Endothelial cell of umbilical vein (primary cell): ENCODE results near the gene JMJD6. TPM values are rescaled to one million over a fixed set of nuclear protein-coding genes. Genes with fewer than 3 reads are reported as not detected.
A peak's percentile ranks its signal among the peaks of the same experiment; 100 is the strongest.
"Not testable (repeated sequence)": the region's sequence is repeated elsewhere in the genome, so short reads cannot be mapped to it uniquely, and the experiment has no call there.

ENCODE experiments used
- BruUV-seq: library from RNA; stranded (reverse); fragments of 400-500 nt; replicated peaks from 2 replicates; lab custom pipeline; 2021; lab: Mats Ljungman, UMichigan
- CTCF ChIA-PET: fragments of 300-600, 350-600 bp; sonication (Branson Sonifier 250); formaldehyde crosslinking; loops from one replicate; lab custom pipeline; 2021; ENCODE audit warnings: antibody characterized with exemption, inconsistent platforms; lab: Charles Lee
- POLR2A ChIA-PET: fragments of 300-600, 350-600 bp; sonication (Branson Sonifier 250); formaldehyde crosslinking; loops from one replicate; lab custom pipeline; 2021; ENCODE audit warnings: antibody characterized with exemption, inconsistent platforms; lab: Charles Lee
- DNase-seq: peaks from one replicate; pipeline ENCODE4 v3.0.0-alpha.2; 2011; ENCODE audit warnings: low read depth, low spot score
- FAIRE-seq: peaks from 2 replicates; lab custom pipeline; 2011; peaks lifted over from hg19 to GRCh38; lab: Jason Lieb, UNC
- H2AFZ ChIP-seq: 2 replicates; pipeline ENCODE4 v1.6.0; 2012; ENCODE audit warnings: low read depth, low read length, control low read depth, inconsistent platforms
- H3K27ac ChIP-seq: 2 replicates; pipeline ENCODE4 v1.5.1; 2011; ENCODE audit warnings: low read depth, mild to moderate bottlenecking, control low read depth, low read length, moderate library complexity; ENCODE audit not compliant: insufficient read depth
- H3K27me3 ChIP-seq, 2 experiments: 2 replicates each; pipeline versions ENCODE4 v1.6.0 to v1.6.1; 2011; ENCODE audit warnings: low read length in 2 of 2, mixed read lengths in 1 of 2; ENCODE audit not compliant: control insufficient read depth in 2 of 2, insufficient read depth in 2 of 2
- H3K36me3 ChIP-seq, 2 experiments: 2 replicates in 1 of 2; 3 replicates in 1 of 2; pipeline ENCODE4 v1.5.1; 2011; ENCODE audit warnings: low read length in 2 of 2, mild to moderate bottlenecking in 1 of 2, moderate library complexity in 1 of 2; ENCODE audit not compliant: control insufficient read depth in 2 of 2, insufficient read depth in 2 of 2; ENCODE audit errors: extremely low read depth in 1 of 2
- H3K4me1 ChIP-seq: 3 replicates; pipeline ENCODE4 v1.5.1; 2011; ENCODE audit warnings: mild to moderate bottlenecking, low read length; ENCODE audit not compliant: control insufficient read depth, insufficient read depth; ENCODE audit errors: extremely low read depth
- H3K4me2 ChIP-seq: 2 replicates; pipeline ENCODE4 v1.6.1; 2011; ENCODE audit warnings: low read length, control low read depth, mixed read lengths; ENCODE audit not compliant: insufficient read depth
- H3K4me3 ChIP-seq, 3 experiments: fragments of 200-600 bp in 1 of 3; sonication (generic), shearing (Covaris generic) in 1 of 3; replicated peaks in 1 of 3; 2 replicates each; pipeline ENCODE4 v1.5.1; 2011 to 2016; ENCODE audit warnings: control low read depth in 3 of 3, low read length in 3 of 3, mild to moderate bottlenecking in 2 of 3, inconsistent platforms in 1 of 3, low read depth in 1 of 3, moderate library complexity in 1 of 3; ENCODE audit not compliant: insufficient read depth in 1 of 3
- H3K79me2 ChIP-seq: 2 replicates; pipeline ENCODE4 v1.6.0; 2012; ENCODE audit warnings: low read length, inconsistent platforms; ENCODE audit not compliant: control insufficient read depth, insufficient read depth
- H3K9ac ChIP-seq: replicated peaks from 2 replicates; pipeline ENCODE3; 2011; ENCODE audit warnings: low read length, control low read depth; ENCODE audit not compliant: insufficient read depth; ENCODE audit errors: extremely low read depth
- H3K9me1 ChIP-seq: replicated peaks from 3 replicates; pipeline ENCODE4 v1.6.0; 2011; ENCODE audit warnings: mild to moderate bottlenecking, low read length; ENCODE audit not compliant: control insufficient read depth, insufficient read depth; ENCODE audit errors: extremely low read depth
- H3K9me3 ChIP-seq: replicated peaks from 2 replicates; pipeline ENCODE4 v1.5.1; 2012; ENCODE audit warnings: low read length, inconsistent platforms; ENCODE audit not compliant: control insufficient read depth, insufficient read depth
- H4K20me1 ChIP-seq: replicated peaks from 2 replicates; pipeline ENCODE3; 2011; ENCODE audit warnings: mild to moderate bottlenecking, low read length; ENCODE audit not compliant: control insufficient read depth, insufficient read depth; ENCODE audit errors: extremely low read depth
- GATA2 ChIP-seq: IDR thresholded peaks from 2 replicates; pipeline ENCODE4 v1.7.0; 2011; ENCODE audit warnings: low read depth, mild to moderate bottlenecking, moderate library complexity, mixed read lengths, low read length; ENCODE audit not compliant: insufficient read length, insufficient read depth
- POLR2A ChIP-seq: IDR thresholded peaks from 2 replicates; pipeline ENCODE4 v1.6.1; 2012; ENCODE audit warnings: low read depth, mild to moderate bottlenecking, control low read depth, low read length
- dilution Hi-C: fragments of 300-500 bp; cut with MboI; formaldehyde crosslinking; loops from one replicate; pipeline ENCODE4 v1.15.0; 2019; ENCODE audit warnings: low sequenced_read_pairs; ENCODE audit not compliant: extremely low pct_ligation_motif_present
- intact Hi-C: fragments of 100-400 bp; cut with micrococcal nuclease; formaldehyde crosslinking; loops from one replicate; pipeline ENCODE4 v1.10.0; 2022
- polyA plus RNA-seq, 4 experiments: library from polyadenylated mRNA; depleted of rRNA in 3 of 4; stranded (reverse) in 3 of 4; unstranded in 1 of 4; fragments of >200 nt; gene quantifications; 2 replicates each; pipeline versions ENCODE4 v1.2.1 to v1.2.3, GENCODE V29; 2011 to 2012; ENCODE audit warnings: missing spikeins in 1 of 4
- total RNA-seq: library from RNA; stranded (reverse); gene quantifications from 2 replicates; pipeline ENCODE4 v1.2.3, GENCODE V29; 2021
- TF ChIP-seq, protein P1 (sequence below): IDR thresholded peaks from 2 replicates; pipeline ENCODE4 v1.6.1; 2011; ENCODE audit not compliant: insufficient read depth, insufficient read length

Gene JMJD6
- total and polyA plus RNA-seq, 2 donors (not counting 3 experiments of a cell fraction or from before 2014, with no cell fraction given) = 19.8 to 36.6 TPM

DNA sequence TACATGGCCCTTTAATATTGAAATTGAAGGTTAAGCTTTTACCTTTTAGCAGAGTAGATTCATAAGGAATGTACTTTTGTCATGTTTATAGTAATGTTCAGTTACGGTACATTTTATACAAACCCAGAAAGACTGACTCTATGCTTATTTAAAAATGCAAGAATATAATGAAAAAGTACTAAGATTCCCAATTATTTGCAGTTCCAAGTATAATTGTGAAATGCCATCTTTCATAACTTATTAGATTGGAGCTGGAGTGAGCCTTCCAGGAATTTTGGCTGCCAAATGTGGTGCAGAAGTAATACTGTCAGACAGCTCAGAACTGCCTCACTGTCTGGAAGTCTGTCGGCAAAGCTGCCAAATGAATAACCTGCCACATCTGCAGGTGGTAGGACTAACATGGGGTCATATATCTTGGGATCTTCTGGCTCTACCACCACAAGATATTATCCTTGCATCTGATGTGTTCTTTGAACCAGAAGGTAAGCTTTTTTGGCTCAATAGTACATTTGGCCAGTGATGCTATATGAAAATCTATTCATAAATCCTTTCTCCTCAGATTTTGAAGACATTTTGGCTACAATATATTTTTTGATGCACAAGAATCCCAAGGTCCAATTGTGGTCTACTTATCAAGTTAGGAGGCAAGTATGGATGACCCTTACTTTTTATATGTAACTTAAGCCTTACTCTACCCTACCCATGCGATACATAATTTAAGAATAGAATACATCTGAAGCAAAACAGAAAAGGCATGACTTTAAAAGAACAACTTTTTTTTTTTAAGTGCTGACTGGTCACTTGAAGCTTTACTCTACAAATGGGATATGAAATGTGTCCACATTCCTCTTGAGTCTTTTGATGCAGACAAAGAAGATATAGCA is 6.6 kb upstream of the JMJD6 start:
- peak overlapping the region; percentile 99 for H3K4me2 ChIP-seq

DNA sequence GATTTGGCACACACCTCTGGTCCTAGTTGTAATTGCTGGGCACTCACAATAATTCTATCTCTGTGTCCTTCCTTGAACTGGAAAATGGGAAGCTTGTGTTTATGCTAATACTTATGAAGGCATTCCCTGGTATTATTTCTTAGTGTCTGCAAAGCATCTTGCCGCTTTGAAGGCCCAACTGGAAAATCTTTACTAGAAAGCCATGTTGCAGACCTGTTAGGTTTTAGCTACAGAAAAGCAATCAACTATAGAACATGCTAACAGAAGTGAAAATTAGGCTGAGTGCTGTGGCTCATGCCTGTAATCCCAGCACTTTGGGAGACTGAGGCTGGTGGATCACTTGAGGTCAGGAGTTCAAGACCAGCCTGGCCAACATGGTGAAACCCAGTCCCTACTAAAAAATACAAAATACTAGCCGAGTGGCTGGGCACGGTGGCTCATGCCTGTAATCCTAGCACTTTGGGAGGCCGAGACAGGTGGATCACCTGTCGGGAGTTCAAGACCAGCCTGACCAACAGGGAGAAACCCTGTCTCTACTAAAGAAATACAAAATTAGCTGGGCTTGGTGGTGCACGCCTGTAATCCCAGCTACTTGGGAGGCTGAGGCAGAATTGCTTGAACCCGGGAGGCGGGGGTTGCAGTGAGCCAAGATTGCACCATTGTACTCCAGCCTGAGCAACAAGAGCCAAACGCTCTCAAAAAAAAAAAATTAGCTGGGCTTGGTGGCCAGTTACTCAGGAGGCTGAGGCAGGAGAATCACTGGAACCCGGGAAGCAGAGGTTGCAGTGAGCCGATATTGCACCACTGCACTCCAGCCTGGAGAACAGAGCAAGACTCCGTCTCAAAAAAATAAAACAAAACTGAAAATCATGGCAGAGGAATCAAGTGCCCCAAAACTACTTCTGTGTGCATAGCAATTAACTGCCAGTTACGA is 5.7 kb upstream of the JMJD6 start:
- H3K4me3 ChIP-seq, FAIRE-seq, CTCF ChIA-PET, H3K4me2 ChIP-seq, BruUV-seq, dilution Hi-C loops, H3K27ac ChIP-seq, H3K9me3 ChIP-seq, H3K9ac ChIP-seq, H3K27me3 ChIP-seq, H3K9me1 ChIP-seq, H2AFZ ChIP-seq, intact Hi-C loops, POLR2A ChIA-PET, DNase-seq, H4K20me1 ChIP-seq: not testable (repeated sequence)
- Histone ChIP-seq H3K79me2 (peaks cover 71% of the 10 kb centered on the region), H3K36me3 (peaks cover 8 to 33% of the 10 kb centered on the region in 2 experiments), H3K4me1 (peaks cover 33% of the 10 kb centered on the region)
- peak; percentile 17 for TF ChIP-seq POLR2A

More for the DNA sequence above, 6.6 kb upstream of the JMJD6 start:
- BruUV-seq = no TSS peak
- Histone ChIP-seq H3K9ac (no peak overlapping the region), H3K4me1 (peaks cover 25% of the 10 kb centered on the region), H3K79me2 (peaks cover 62% of the 10 kb centered on the region), H3K36me3 (peaks cover 8 to 33% of the 10 kb centered on the region in 2 experiments), H4K20me1 (peaks cover 6% of the 10 kb centered on the region), H2AFZ (no peak overlapping the region), H3K4me3 (peak overlapping the region in 1 of 3 experiments; percentile 92), H3K27me3 (no peaks in the 10 kb centered on the region), H3K9me3 (no peaks in the 10 kb centered on the region), H3K27ac (no peak overlapping the region), H3K9me1 (no peaks in the 10 kb centered on the region)
- TF ChIP-seq POLR2A (peak; percentile 52), GATA2 (no peak)
- TF ChIP-seq, protein P1, sequence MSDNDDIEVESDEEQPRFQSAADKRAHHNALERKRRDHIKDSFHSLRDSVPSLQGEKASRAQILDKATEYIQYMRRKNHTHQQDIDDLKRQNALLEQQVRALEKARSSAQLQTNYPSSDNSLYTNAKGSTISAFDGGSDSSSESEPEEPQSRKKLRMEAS = no peak
- no peak for FAIRE-seq
- dilution Hi-C loops = no loop called here
- intact Hi-C loops = no loop called here
- DNase-seq = no peak
- CTCF ChIA-PET = no interaction called here
- POLR2A ChIA-PET = no interaction called here
